ENCODE measurements around the gene CDH15. TPM values are rescaled to one million over a fixed set of nuclear protein-coding genes. Genes with fewer than 3 reads are reported as not detected.
"Not testable (repeated sequence)": the region's sequence is repeated elsewhere in the genome, so short reads cannot be mapped to it uniquely, and the experiment has no call there.

Gene CDH15
- total RNA-seq, 1 experiment from 2014 or later = not detected

- intact Hi-C loops (cut with micrococcal nuclease; ENCODE audit: unreplicated experiment) = no loop called here
- no peak for TF ChIP-seq CTCF (IDR thresholded peaks at IDR 0.05; ENCODE audit: unreplicated experiment)
- H3K36me3 Mint-ChIP-seq (ENCODE audit: insufficient read depth, unreplicated experiment) = peaks cover 15% of the 10 kb centered on the region
- BruUV-seq (replicated peaks) = no TSS peak
- H3K4me1 Mint-ChIP-seq (ENCODE audit: low read depth, unreplicated experiment) = no peaks in the 10 kb centered on the region
- H3K9me3 Mint-ChIP-seq (ENCODE audit: low read depth, unreplicated experiment) = no peaks in the 10 kb centered on the region
- H3K27ac Mint-ChIP-seq (ENCODE audit: unreplicated experiment) = no peak overlapping the region
- CTCF ChIA-PET = interaction anchor here (0.8 kb wide), 1 partner anchor 13 kb away, joined by 5 read pairs; no protein-coding TSS in a partner anchor
- H3K27me3 Mint-ChIP-seq (ENCODE audit: unreplicated experiment) = peaks cover 47% of the 10 kb centered on the region
- DNase-seq = no peak
- H3K4me3 Mint-ChIP-seq (ENCODE audit: low read depth, unreplicated experiment) = no peak overlapping the region
Measured at GRCh38 chr16:89190150-89190958, 18.8 kb downstream of the CDH15 start.

GRCh38 chr16:89191033-89191900 lies 19.7 kb downstream of the CDH15 start:
- Mint-ChIP-seq H3K9me3 (ENCODE audit: low read depth, unreplicated experiment) (no peaks in the 10 kb centered on the region), H3K27ac (ENCODE audit: unreplicated experiment) (no peak overlapping the region), H3K4me1 (ENCODE audit: low read depth, unreplicated experiment) (no peaks in the 10 kb centered on the region), H3K36me3 (ENCODE audit: insufficient read depth, unreplicated experiment) (peaks cover 15% of the 10 kb centered on the region), H3K27me3 (ENCODE audit: unreplicated experiment) (peaks cover 47% of the 10 kb centered on the region), H3K4me3 (ENCODE audit: low read depth, unreplicated experiment) (no peak overlapping the region)
- no TSS peak for BruUV-seq (replicated peaks)
- intact Hi-C loops (cut with micrococcal nuclease; ENCODE audit: unreplicated experiment) = no loop called here
- no peak for DNase-seq
- no peak for TF ChIP-seq CTCF (IDR thresholded peaks at IDR 0.05; ENCODE audit: unreplicated experiment)
- CTCF ChIA-PET = interaction anchor here (0.8 kb wide), 1 partner anchor 14 kb away, joined by 5 read pairs; no protein-coding TSS in a partner anchor

GRCh38 chr16:89191901-89192185 lies 20.3 kb downstream of the CDH15 start:
- Mint-ChIP-seq H3K36me3 (ENCODE audit: insufficient read depth, unreplicated experiment) (peaks cover 15% of the 10 kb centered on the region), H3K4me1 (ENCODE audit: low read depth, unreplicated experiment) (no peaks in the 10 kb centered on the region), H3K9me3 (ENCODE audit: low read depth, unreplicated experiment) (no peaks in the 10 kb centered on the region), H3K27me3 (ENCODE audit: unreplicated experiment) (peaks cover 47% of the 10 kb centered on the region), H3K27ac (ENCODE audit: unreplicated experiment) (no peak overlapping the region), H3K4me3 (ENCODE audit: low read depth, unreplicated experiment) (no peak overlapping the region)
- intact Hi-C loops (cut with micrococcal nuclease; ENCODE audit: unreplicated experiment) = no loop called here
- CTCF ChIA-PET = no interaction called here
- BruUV-seq (replicated peaks) = no TSS peak
- no peak for DNase-seq
- no peak for TF ChIP-seq CTCF (IDR thresholded peaks at IDR 0.05; ENCODE audit: unreplicated experiment)

GRCh38 chr16:89192186-89192955 lies 20.8 kb downstream of the CDH15 start:
- CTCF ChIA-PET = interaction anchor here (0.6 to 1.2 kb wide), 4 partner anchors 9 to 455 kb away, joined by 3 to 11 read pairs (median 4); partner anchors contain the start of gene CDH15
- H3K4me3 Mint-ChIP-seq (ENCODE audit: low read depth, unreplicated experiment) = peak overlapping the region; percentile 36
- H3K36me3 Mint-ChIP-seq (ENCODE audit: insufficient read depth, unreplicated experiment) = peaks cover 12% of the 10 kb centered on the region
- H3K9me3 Mint-ChIP-seq (ENCODE audit: low read depth, unreplicated experiment); H3K27ac Mint-ChIP-seq (ENCODE audit: unreplicated experiment); intact Hi-C loops (cut with micrococcal nuclease; ENCODE audit: unreplicated experiment); H3K4me1 Mint-ChIP-seq (ENCODE audit: low read depth, unreplicated experiment); BruUV-seq (replicated peaks): not testable (repeated sequence)
- H3K27me3 Mint-ChIP-seq (ENCODE audit: unreplicated experiment) = peaks cover 42% of the 10 kb centered on the region
- peak; percentile 79 for DNase-seq
